Left ventricle myocardium inferior (tissue), 1 donor: Measurements from ENCODE around the gene CCDC158. TPM values are rescaled to one million over a fixed set of nuclear protein-coding genes. Genes with fewer than 3 reads are reported as not detected.

Experiments used
- DNase-seq: peaks from one replicate; pipeline ENCODE4 v3.0.0-alpha.2; 2020
- H3K27ac ChIP-seq: fragments of 200-600 bp; replicated peaks from 2 replicates; pipeline ENCODE4 v1.8.0; 2021
- H3K27me3 ChIP-seq: fragments of 200-600 bp; 2 replicates; pipeline ENCODE4 v1.8.0; 2021; ENCODE audit warnings: low read depth
- H3K36me3 ChIP-seq: fragments of 200-600 bp; 2 replicates; pipeline ENCODE4 v1.8.0; 2021
- H3K4me1 ChIP-seq: fragments of 200-600 bp; 2 replicates; pipeline ENCODE4 v1.8.0; 2021
- H3K4me3 ChIP-seq: fragments of 200-600 bp; 2 replicates; pipeline ENCODE4 v1.8.0; 2021; ENCODE audit warnings: mild to moderate bottlenecking, moderate library complexity
- H3K9me3 ChIP-seq: fragments of 200-600 bp; replicated peaks from 2 replicates; pipeline ENCODE4 v1.8.0; 2021
- CTCF ChIP-seq: fragments of 200-600 bp; IDR thresholded peaks from 2 replicates; pipeline ENCODE4 v1.8.0; 2021; ENCODE audit warnings: antibody characterized with exemption, mild to moderate bottlenecking, borderline replicate concordance
- intact Hi-C: fragments of 100-400 bp; cut with micrococcal nuclease; formaldehyde crosslinking; loops from one replicate; pipeline ENCODE4 v1.11.0; 2022
- total RNA-seq: library from RNA; stranded (reverse); fragmentation: NEBNext Ultra II Directional; extraction: Animal tissue kit (Norgen Biotek cat#: 25700); gene quantifications from one replicate; pipeline ENCODE4 v1.2.1, GENCODE V29; 2021
- donor health status: DM: no; HTN: yes; CAD: no; lungs with severe emphysema.

The CCDC158 gene
- total RNA-seq, 1 donor from 2014 or later = 0.11 TPM

- no peak overlapping the region for H3K4me3 ChIP-seq
- intact Hi-C loops = no loop called here
- no peaks in the 10 kb centered on the region for H3K36me3 ChIP-seq
- DNase-seq = no peak
- no peak overlapping the region for H3K27ac ChIP-seq
- peaks cover 17% of the 10 kb centered on the region for H3K4me1 ChIP-seq
- no peaks in the 10 kb centered on the region for H3K27me3 ChIP-seq
- TF ChIP-seq CTCF = no peak
- H3K9me3 ChIP-seq = peaks cover 9% of the 10 kb centered on the region
Observed at GRCh38 chr4:76342803-76343202, 78.1 kb downstream of the CCDC158 start.

GRCh38 chr4:76342191-76342590 lies 78.8 kb downstream of the CCDC158 start:
- DNase-seq = no peak
- Histone ChIP-seq H3K27ac (no peak overlapping the region), H3K4me3 (no peak overlapping the region), H3K4me1 (peaks cover 17% of the 10 kb centered on the region), H3K27me3 (no peaks in the 10 kb centered on the region), H3K9me3 (peaks cover 3% of the 10 kb centered on the region), H3K36me3 (no peaks in the 10 kb centered on the region)
- intact Hi-C loops = no loop called here
- TF ChIP-seq CTCF = no peak

GRCh38 chr4:76341063-76341462 lies 79.9 kb downstream of the CCDC158 start:
- Histone ChIP-seq H3K9me3 (no peaks in the 10 kb centered on the region), H3K27me3 (no peaks in the 10 kb centered on the region), H3K27ac (peak overlapping the region; percentile 27), H3K4me3 (no peak overlapping the region), H3K36me3 (no peaks in the 10 kb centered on the region), H3K4me1 (peaks cover 17% of the 10 kb centered on the region)
- TF ChIP-seq CTCF = no peak
- no peak for DNase-seq
- intact Hi-C loops = no loop called here

GRCh38 chr4:76339364-76339763 lies 81.6 kb downstream of the CCDC158 start:
- Histone ChIP-seq H3K4me1 (peaks cover 17% of the 10 kb centered on the region), H3K27ac (no peak overlapping the region), H3K9me3 (no peaks in the 10 kb centered on the region), H3K36me3 (no peaks in the 10 kb centered on the region), H3K4me3 (no peak overlapping the region), H3K27me3 (no peaks in the 10 kb centered on the region)
- DNase-seq = no peak
- TF ChIP-seq CTCF = no peak
- intact Hi-C loops = no loop called here

- no peak for DNase-seq
- no peak overlapping the region for H3K4me3 ChIP-seq
- no peaks in the 10 kb centered on the region for H3K9me3 ChIP-seq
- intact Hi-C loops = no loop called here
- H3K36me3 ChIP-seq = no peaks in the 10 kb centered on the region
- no peak overlapping the region for H3K27ac ChIP-seq
- no peaks in the 10 kb centered on the region for H3K4me1 ChIP-seq
- no peak for TF ChIP-seq CTCF
- H3K27me3 ChIP-seq = no peaks in the 10 kb centered on the region
Observed at GRCh38 chr4:76334885-76335284, 86.1 kb downstream of the CCDC158 start.

- intact Hi-C loops = no loop called here
- no peaks in the 10 kb centered on the region for H3K36me3 ChIP-seq
- H3K27me3 ChIP-seq = no peaks in the 10 kb centered on the region
- no peak for DNase-seq
- no peak overlapping the region for H3K27ac ChIP-seq
- peaks cover 31% of the 10 kb centered on the region for H3K9me3 ChIP-seq
- H3K4me1 ChIP-seq = no peaks in the 10 kb centered on the region
- H3K4me3 ChIP-seq = no peak overlapping the region
- no peak for TF ChIP-seq CTCF
Observed at GRCh38 chr4:76326515-76326914, 94.4 kb downstream of the CCDC158 start.
